ENCODE results near the gene CDK12. TPM values are rescaled to one million over a fixed set of nuclear protein-coding genes. Genes with fewer than 3 reads are reported as not detected.
A peak's percentile ranks its signal among the peaks of the same experiment; 100 is the strongest.
"Not testable (repeated sequence)": the region's sequence is repeated elsewhere in the genome, so short reads cannot be mapped to it uniquely, and the experiment has no call there.

Gene CDK12
- total and polyA plus RNA-seq, 8 donors, result 9.3 to 30.7 (median 15.2) TPM

DNA sequence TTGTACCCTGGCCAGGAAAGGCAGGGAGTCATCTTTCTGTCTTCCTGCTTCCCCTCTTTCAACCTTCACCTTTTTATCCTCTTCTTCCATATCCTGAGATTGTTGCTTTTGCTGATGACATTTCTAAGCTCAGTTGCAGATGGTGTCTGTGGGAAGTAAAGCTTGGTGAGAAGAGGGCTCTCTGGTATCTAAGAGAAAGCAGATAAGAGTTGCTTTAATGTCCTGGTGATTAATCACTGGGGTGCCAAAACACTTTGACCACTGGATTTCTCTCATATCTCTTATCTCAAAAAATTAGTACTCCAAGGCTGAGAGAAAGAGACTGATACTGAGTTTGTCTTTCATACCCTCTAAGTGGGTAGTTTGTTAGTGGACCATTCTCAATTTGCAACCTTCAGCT, 75.2 kb downstream of the CDK12 start:
- H3K9me3 ChIP-seq, result no peaks in the 10 kb centered on the region
- intact Hi-C loops (cut with DNase I), result no loop called here
- no peak overlapping the region for H3K27ac ChIP-seq
- no peak overlapping the region for H3K4me3 ChIP-seq
- peaks cover 0 to 3% (median 2%) of the 10 kb centered on the region in 3 donors for H3K4me1 ChIP-seq
- TF ChIP-seq CTCF (IDR thresholded peaks at IDR 0.05), result no peak
- no peak for FAIRE-seq
- peaks cover 0 to under 1% (median 0%) of the 10 kb centered on the region in 3 donors for H3K36me3 ChIP-seq
- DNase-seq, result no peak
- H3K27me3 ChIP-seq, result no peaks in the 10 kb centered on the region
- ATAC-seq, result no peak

DNA sequence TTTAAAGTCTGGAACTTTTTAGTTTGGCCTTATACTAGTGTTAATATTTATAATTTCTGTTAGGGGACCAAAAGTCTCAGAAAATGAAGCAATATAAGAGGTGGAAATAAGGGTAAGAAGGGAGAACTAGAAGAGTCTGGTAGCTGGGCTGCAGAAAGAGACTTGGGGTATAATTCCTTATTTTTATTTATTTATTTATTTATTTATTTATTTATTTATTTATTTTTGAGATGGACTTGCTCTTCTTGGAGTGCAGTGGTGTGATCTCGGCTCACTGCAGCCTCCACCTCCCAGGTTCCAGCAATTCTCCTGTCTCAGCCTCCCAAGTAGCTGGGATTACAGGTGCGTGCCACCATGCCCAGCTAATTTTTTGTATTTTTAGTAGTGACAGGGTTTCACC, 76.1 kb downstream of the CDK12 start:
- FAIRE-seq, DNase-seq: not testable (repeated sequence)
- WGBS, 2 donors, result 95 to 100% methylated on average over 2 of the region's 2 CpGs

GRCh38 chr17:39538866-39539265, 77.6 kb downstream of the CDK12 start:
- FAIRE-seq (no peak), ATAC-seq (peak in 2 of 4 donors; percentile 34 to 44), DNase-seq (no peak)
- Histone ChIP-seq H3K27me3 (no peaks in the 10 kb centered on the region), H3K27ac (no peak overlapping the region), H3K36me3 (no peaks in the 10 kb centered on the region), H3K4me3 (no peak overlapping the region), H3K9me3 (no peaks in the 10 kb centered on the region), H3K4me1 (peaks cover 0 to 3% (median 0%) of the 10 kb centered on the region in 3 donors)
- no peak for TF ChIP-seq CTCF (IDR thresholded peaks at IDR 0.05)
- WGBS, 2 donors, result 39 to 46% methylated on average over 3 of the region's 3 CpGs
- intact Hi-C loops (cut with DNase I), result no loop called here

More for the DNA sequence above, 76.1 kb downstream of the CDK12 start:
- intact Hi-C loops (cut with DNase I); H3K36me3 ChIP-seq; H3K27me3 ChIP-seq; H3K27ac ChIP-seq; H3K4me3 ChIP-seq; H3K4me1 ChIP-seq; H3K9me3 ChIP-seq; ATAC-seq: not testable (repeated sequence)

- no peaks in the 10 kb centered on the region for H3K9me3 ChIP-seq
- H3K4me3 ChIP-seq, result no peak overlapping the region
- no peak overlapping the region for H3K27ac ChIP-seq
- no peaks in the 10 kb centered on the region for H3K27me3 ChIP-seq
- WGBS, 2 donors, result 83 to 87% methylated on average over 9 of the region's 9 CpGs
- TF ChIP-seq CTCF (IDR thresholded peaks at IDR 0.05), result no peak
- DNase-seq (no peak), ATAC-seq (no peak), FAIRE-seq (no peak)
- no peaks in the 10 kb centered on the region for H3K36me3 ChIP-seq
- H3K4me1 ChIP-seq, result peaks cover 0 to 3% (median 0%) of the 10 kb centered on the region in 3 donors
- intact Hi-C loops (cut with DNase I), result no loop called here
Observed at GRCh38 chr17:39540611-39541010, 79.3 kb downstream of the CDK12 start.

DNA sequence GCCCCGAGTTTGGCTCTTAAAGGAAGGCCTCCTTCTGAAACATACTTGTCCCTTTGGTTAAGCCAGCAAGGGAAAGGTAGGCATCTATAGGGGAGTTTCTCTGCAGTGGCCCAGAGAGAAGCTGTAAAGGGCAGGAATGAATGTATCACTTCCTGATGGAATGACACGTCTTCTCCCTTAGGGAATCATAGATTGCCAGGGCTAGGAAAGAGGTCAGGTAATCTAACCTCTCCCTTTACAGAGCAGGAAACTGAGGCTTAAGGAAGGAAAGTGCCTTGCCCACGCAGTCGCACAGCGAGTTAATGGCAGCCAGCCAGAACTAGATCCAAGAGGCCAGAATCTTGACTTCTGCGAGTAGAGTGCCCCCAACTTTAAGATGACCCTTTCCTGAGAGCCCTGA, 80.4 kb downstream of the CDK12 start:
- WGBS, 2 donors, result 73 to 84% methylated on average over 6 of the region's 6 CpGs
- FAIRE-seq, result no peak
- Histone ChIP-seq H3K36me3 (no peaks in the 10 kb centered on the region), H3K27ac (no peak overlapping the region), H3K4me1 (peaks cover 0 to 3% (median 0%) of the 10 kb centered on the region in 3 donors), H3K27me3 (no peaks in the 10 kb centered on the region), H3K9me3 (no peaks in the 10 kb centered on the region), H3K4me3 (no peak overlapping the region)
- intact Hi-C loops (cut with DNase I), result no loop called here
- TF ChIP-seq CTCF (IDR thresholded peaks at IDR 0.05), result no peak
- no peak for DNase-seq
- no peak for ATAC-seq

Data from pancreas (tissue), 10 donors.